Suprapubic skin (tissue), 4 donors: ENCODE results near the gene NUDT8.

Experiments used
- CTCF ChIP-seq, 2 donors: fragments of 200-600 bp in 1 of 2; fragments of 450-650 bp in 1 of 2; sonication (generic) in 1 of 2; IDR thresholded peaks; one replicate each; pipeline ENCODE4 v1.5.1; 2016 to 2019; ENCODE audit warnings: antibody characterized with exemption in 2 of 2, mild to moderate bottlenecking in 1 of 2, moderate library complexity in 1 of 2
- POLR2A ChIP-seq, 2 donors: fragments of 450-650 bp; IDR thresholded peaks; one replicate each; pipeline ENCODE4 v1.6.1; 2017; ENCODE audit warnings: antibody characterized with exemption in 2 of 2, mild to moderate bottlenecking in 2 of 2, moderate library complexity in 2 of 2
- POLR2AphosphoS5 ChIP-seq, 3 donors: sonication (generic); formaldehyde crosslinking; IDR thresholded peaks; one replicate each; pipeline ENCODE4 v1.6.1; 2017; ENCODE audit warnings: antibody characterized with exemption in 3 of 3

GRCh38 chr11:67600324-67601029 is 29.3 kb downstream of the NUDT8 start:
- TF ChIP-seq CTCF (IDR thresholded peaks at IDR 0.05) (no peak), POLR2A (IDR thresholded peaks at IDR 0.05) (no peak), POLR2AphosphoS5 (IDR thresholded peaks at IDR 0.05) (no peak)
